Posterior cingulate gyrus (tissue), 11 donors: Measurements from ENCODE around the gene SPPL2C.
"Not testable (repeated sequence)": the region's sequence is repeated elsewhere in the genome, so short reads cannot be mapped to it uniquely, and the experiment has no call there.

Experiments used
- DNase-seq, 10 donors: peaks; one replicate each; pipeline versions ENCODE4 v3.0.0 to v3.0.0-alpha.2; 2020 to 2021; ENCODE audit warnings: mixed read lengths in 3 of 10
- intact Hi-C: fragments of 100-400 bp; cut with DNase I; formaldehyde crosslinking; loops from one replicate; pipeline ENCODE4 v1.15.1; 2023

Gene SPPL2C

DNA sequence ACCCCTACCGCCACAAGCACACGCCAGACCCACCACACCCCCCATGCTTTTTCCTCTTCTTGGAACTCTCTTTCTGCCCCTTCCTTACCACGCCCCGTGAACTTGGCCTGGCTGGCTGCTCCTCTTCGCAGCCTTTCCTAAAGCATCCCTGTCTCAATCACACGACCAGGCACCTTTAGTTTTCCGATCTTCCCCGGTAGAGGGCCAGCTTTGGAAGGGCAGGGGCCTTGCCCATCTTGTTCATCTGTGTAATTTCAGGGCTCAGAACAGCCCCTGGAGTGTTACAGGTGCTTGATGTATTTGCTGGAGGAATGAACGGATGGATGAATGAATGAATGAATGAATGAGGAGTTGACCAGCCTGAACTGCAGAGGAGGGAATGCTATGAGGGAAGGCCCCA lies 3.7 kb downstream of the SPPL2C start:
- intact Hi-C loops, result no loop called here
- DNase-seq, result peak in 2 of 10 donors; percentile 20 to 43

GRCh38 chr17:45848868-45849535 lies 4.3 kb downstream of the SPPL2C start:
- peak; percentile 44 to 96 (median 69) for DNase-seq

DNA sequence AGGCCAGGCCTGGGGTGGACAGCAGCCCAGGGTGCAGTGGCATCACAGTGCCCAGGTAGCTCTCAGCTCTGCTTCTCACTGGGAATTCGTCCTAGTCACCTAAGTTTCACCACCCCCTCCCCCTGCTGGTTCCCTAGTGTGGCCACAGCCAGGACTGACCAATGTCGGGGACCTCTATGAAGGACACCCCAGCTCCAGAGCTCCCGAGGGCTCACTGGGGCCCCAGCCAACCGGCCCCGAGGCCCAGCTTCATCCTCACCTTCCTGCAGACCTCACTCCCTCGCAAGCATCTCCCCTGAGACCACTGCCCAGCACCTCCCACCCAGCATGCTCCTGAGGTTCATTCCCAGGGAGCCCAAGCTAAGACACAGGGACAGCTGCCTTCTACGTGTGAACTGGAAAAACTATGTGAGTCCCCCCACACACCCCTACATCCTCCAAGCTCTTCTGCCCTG lies 4.9 kb downstream of the SPPL2C start:
- peak in 2 of 10 donors; percentile 67 to 80 for DNase-seq
- intact Hi-C loops, result no loop called here

More at GRCh38 chr17:45848868-45849535, 4.3 kb downstream of the SPPL2C start:
- intact Hi-C loops, result no loop called here

DNA sequence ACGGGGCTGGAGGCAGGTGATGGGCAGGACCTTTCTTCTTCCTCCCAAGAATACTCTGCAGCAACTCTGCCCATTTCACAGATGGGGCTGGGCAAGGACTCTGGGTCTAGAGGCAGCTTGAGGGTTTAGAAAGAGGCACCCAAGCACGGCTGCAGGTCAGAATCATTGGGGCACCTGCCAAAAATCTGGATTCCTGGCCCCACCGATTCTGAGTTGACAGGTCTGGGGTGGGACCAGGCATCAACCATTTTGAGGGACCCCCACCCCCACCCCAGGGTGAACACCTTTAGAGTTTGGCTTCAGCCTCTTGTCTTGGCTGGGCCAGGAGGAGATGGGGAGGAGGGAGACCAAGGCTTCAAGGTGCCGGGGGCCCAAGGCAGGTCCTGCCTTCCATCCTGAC lies 5.3 kb downstream of the SPPL2C start:
- DNase-seq, result peak in 3 of 10 donors; percentile 44 to 53 (median 52)
- intact Hi-C loops, result loop anchor here (5.0 kb wide), 2 partner anchors 42 to 208 kb away; partner anchors contain the start of gene MAPT

- intact Hi-C loops, result loop anchor here (5.0 kb wide), 2 partner anchors 42 to 208 kb away; partner anchors contain the start of gene MAPT
- DNase-seq, result no peak
Observed at GRCh38 chr17:45850468-45850867, 5.8 kb downstream of the SPPL2C start.

DNA sequence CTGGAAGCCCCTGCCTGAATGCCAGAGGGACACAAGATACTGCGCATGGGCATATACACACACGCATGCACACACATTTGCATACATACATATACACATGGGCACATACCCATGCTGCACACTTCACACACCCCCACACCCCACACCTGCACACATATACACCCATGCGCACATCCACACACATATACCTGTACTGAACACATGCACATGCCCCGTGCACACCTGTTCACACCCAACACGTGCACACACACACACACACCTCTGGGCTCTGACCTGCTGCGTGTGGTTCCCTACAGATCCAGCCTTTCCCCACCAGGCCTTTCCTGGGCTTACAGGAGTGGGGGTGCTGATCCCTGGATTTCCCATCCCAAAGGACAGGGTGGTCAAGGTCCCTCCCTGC lies 6.3 kb downstream of the SPPL2C start:
- peak in 2 of 10 donors; percentile 50 to 82 for DNase-seq
- intact Hi-C loops, result loop anchor here (5.0 kb wide), 2 partner anchors 41 to 209 kb away; partner anchors contain the start of gene MAPT

DNA sequence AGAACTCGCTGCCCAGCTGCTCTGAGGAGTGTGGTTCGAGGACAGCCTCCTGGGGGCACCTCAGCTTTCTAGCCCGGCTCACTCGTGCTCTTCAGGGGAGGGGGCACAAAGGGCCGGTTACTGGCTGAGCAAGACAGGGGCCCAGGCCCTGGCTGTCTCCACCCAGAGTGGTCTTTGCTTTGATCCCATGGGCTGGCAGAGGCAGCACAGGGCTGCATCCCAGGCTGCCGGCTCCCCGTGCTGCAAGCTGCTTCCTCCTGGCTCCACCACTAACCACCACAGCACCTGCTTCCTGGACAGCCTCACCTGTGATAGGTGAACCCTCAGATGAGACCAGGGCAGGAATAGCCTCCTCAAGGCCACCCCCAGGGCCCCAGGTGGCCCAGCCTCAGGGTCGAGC lies 6.8 kb downstream of the SPPL2C start:
- DNase-seq, result peak in 2 of 10 donors; percentile 44 to 81
- intact Hi-C loops, result loop anchor here (5.0 kb wide), 2 partner anchors 41 to 209 kb away; partner anchors contain the start of gene MAPT

DNA sequence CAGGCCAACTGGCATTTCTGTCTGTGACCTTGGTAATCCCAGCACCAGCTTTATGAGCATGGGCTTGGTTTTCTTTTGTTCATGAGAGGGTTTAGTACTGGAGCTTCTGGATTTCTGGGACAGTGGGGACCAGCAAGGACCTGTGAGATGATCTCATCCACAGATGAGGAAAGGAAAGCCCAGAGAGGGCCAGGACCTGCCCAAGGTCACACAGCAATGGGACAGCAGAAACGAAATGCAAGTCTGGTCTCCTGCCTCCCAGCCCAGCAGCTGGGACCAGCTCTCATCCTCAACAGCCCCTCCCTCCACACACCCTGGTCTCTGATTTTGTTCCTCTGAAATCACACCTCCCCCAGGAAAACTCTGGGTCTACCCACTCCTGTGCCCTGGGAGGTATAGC lies 7.2 kb downstream of the SPPL2C start:
- peak in 2 of 10 donors; percentile 18 to 25 for DNase-seq
- intact Hi-C loops, result loop anchor here (5.0 kb wide), 2 partner anchors 40 to 210 kb away; partner anchors contain the start of gene MAPT

- DNase-seq, result peak in 8 of 10 donors; percentile 61 to 93 (median 81)
- intact Hi-C loops, result loop anchor here (5.0 kb wide), 2 partner anchors 40 to 210 kb away; partner anchors contain the start of gene MAPT
Observed at GRCh38 chr17:45852535-45853297, 8.0 kb downstream of the SPPL2C start.

DNA sequence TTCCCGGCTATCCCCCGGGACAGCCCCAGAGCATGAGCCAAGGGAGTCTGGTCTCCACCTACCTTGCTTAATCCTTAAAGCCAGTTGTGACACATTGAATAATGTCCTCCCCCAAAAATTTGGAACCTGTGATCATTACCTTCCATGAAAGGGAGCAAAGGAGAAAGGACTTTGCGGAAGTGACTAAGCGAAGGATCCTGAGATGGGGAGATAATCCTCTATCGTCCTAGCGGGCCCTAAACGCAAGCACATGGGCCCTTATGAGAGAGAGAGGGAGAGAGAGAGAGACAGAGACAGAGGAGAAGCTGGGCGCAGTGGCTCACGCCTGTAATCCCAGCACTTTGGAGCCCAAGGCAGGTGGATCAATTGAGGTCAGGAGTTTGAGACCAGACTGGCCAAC lies 9.5 kb downstream of the SPPL2C start:
- peak in 1 of 10 donors; percentile 39 for DNase-seq
- intact Hi-C loops, result loop anchor here (5.0 kb wide), 2 partner anchors 38 to 212 kb away; partner anchors contain the start of gene MAPT

- intact Hi-C loops, result no loop called here
- no peak for DNase-seq
Observed at GRCh38 chr17:45855691-45856336, 11.1 kb downstream of the SPPL2C start.

DNA sequence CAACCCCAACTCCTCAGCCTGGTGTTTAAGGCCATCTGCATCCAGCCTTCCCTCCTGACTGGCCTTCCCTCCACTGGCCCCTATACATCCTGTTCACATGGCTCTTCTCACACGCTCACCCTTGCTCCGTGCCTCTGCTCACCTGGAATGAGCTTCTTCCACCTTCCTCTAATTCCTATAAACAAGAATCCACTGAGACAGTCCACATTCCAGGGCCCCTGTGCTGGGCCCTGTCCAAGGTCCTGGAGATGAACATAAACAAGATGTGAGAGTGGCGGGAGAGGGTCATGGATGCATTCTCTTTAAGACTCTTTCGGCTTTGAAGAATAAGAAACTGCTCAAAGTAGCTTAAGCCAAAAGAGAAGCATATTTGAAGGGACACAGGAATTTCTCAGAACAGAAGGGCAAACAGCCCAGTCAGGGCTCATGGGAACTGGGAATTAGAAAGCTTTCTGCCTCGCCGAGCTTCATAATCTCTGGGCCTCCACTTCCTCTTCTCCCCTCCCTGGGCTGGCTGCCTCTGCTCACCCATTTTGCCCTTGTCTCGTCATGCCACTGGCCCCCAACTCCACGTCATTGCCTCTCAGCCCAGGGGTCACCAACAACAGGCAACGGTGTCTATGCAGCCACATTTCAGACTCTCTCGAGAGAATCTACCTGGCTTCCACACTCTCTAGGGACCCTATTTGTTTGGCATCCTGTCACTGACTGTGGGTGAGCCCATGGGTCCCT lies 13.5 kb downstream of the SPPL2C start:
- peak in 1 of 10 donors; percentile 66 for DNase-seq

DNA sequence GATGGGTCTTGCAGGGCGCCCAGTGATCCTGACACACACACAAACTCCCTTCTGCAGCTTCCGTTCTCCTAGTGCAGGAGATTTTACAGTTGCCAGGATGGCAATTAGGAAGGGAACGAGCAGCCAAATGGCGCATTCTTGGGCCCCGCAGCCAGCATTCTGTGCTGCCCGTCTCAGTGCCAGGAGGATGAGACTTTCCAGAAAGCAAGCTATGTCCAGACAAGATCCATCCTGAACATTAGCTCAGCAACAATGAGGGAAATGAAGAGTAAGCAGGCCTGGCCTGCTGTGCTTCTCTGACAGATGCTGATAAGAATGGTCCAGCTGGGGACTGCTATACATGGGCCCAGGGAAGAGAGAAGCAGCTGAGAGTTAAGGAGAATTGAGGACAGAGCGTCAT lies 16.5 kb downstream of the SPPL2C start:
- intact Hi-C loops, result no loop called here

More for the DNA sequence above, 13.5 kb downstream of the SPPL2C start:
- intact Hi-C loops, result no loop called here

DNA sequence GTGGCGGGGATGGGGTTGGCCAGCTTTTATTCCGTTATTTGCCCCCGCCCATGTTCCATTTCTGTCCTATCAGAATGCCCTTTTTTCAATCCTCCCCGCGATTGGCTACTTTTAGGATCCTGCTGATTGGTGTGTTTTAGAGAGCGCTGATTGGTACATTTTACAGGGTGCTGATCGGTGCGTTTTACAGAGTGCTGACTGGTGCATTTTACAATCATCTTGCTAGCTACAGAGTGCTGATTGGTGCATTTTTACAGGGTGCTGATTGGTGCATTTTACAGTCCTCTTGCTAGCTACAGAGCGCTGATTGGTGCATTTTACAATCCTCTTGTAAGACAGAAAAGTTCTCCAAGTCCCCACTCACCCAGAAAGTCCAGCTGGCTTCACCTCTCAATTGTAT lies 17.4 kb downstream of the SPPL2C start:
- intact Hi-C loops, DNase-seq: not testable (repeated sequence)

More for the DNA sequence above, 16.5 kb downstream of the SPPL2C start:
- peak in 1 of 10 donors; percentile 86 for DNase-seq

- intact Hi-C loops, result no loop called here
- peak in 1 of 10 donors; percentile 11 for DNase-seq
Observed at GRCh38 chr17:45863857-45864654, 19.4 kb downstream of the SPPL2C start.

GRCh38 chr17:45867171-45867570 lies 22.5 kb downstream of the SPPL2C start:
- intact Hi-C loops, result no loop called here

GRCh38 chr17:45867702-45868101 lies 23.0 kb downstream of the SPPL2C start:
- DNase-seq, result peak in 3 of 10 donors; percentile 19 to 78 (median 31)
- intact Hi-C loops, result no loop called here

More at GRCh38 chr17:45867171-45867570, 22.5 kb downstream of the SPPL2C start:
- peak in 8 of 10 donors; percentile 29 to 95 (median 75) for DNase-seq

DNA sequence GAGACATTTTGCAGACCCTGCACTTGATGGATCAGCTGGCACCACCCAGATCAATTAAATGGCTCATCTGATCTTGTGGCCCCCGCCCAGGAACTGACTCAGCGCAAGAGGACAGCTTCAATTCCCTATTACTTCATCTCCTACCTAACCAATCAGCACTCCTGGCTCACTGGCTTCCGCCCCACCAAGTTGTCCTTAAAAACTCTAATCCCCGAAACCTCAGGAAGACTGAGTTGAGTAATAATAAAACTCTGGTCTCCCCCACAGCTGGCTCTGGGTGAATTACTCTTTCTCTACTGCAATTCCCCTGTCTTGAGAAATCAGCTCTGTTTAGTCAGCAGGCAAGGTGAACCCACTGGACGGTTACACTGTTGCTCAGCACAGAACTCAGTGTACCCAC lies 23.6 kb downstream of the SPPL2C start:
- DNase-seq, result peak in 1 of 10 donors; percentile 59
- intact Hi-C loops, result no loop called here
